ENCODE measurements around the gene ST3GAL5. TPM values are rescaled to one million over a fixed set of nuclear protein-coding genes. Genes with fewer than 3 reads are reported as not detected.

ST3GAL5 gene
- total and polyA plus RNA-seq, 2 of the 8 experiments (the other 6 are each of a cell fraction or from before 2014, with no cell fraction given), result 1.9 to 4.5 TPM

GRCh38 chr2:85807756-85808155, 81.0 kb downstream of the ST3GAL5 start:
- POLR2A ChIA-PET (ENCODE audit: partially characterized antibody), result no interaction called here
- no peak overlapping the region for H4K8ac ChIP-seq (ENCODE audit: extremely low read depth, insufficient read depth, low read length)
- 88% methylated on average over 3 of the region's 3 CpGs; no CpG with 5 or more reads in 1 of the 2 experiments for WGBS, 2 experiments (ENCODE audit: extremely low coverage in 1 of 2, insufficient coverage in 1 of 2, insufficient read length in 1 of 2, insufficient replicate concordance in 2 of 2, low coverage in 1 of 2, low lambda C conversion rate in 2 of 2, missing lambda C conversion rate in 1 of 2)

More at GRCh38 chr2:85807756-85808155, 81.0 kb downstream of the ST3GAL5 start:
- no peak overlapping the region for H3K9ac ChIP-seq (replicated peaks in 1 of 4; ENCODE audit: extremely low read depth in 1 of 4, low read depth in 3 of 4, low read length in 3 of 4)
- H2BK20ac ChIP-seq (ENCODE audit: low read length), result no peak overlapping the region
- no peak overlapping the region for H2BK120ac ChIP-seq (replicated peaks; ENCODE audit: low read depth, low read length)
- H2BK12ac ChIP-seq (ENCODE audit: low read depth, low read length), result no peak overlapping the region
- H4K91ac ChIP-seq (replicated peaks; ENCODE audit: insufficient read length, low read length), result no peak overlapping the region
- H3K9me3 ChIP-seq (ENCODE audit: insufficient read depth in 2 of 2, low read depth in 1 of 2, low read length in 1 of 2), result no peaks in the 10 kb centered on the region
- H3K79me2 ChIP-seq (ENCODE audit: control insufficient read depth in 1 of 2, insufficient read depth in 2 of 2, low read length in 2 of 2), result no peaks in the 10 kb centered on the region
- H2AFZ ChIP-seq (ENCODE audit: low read length), result no peak overlapping the region
- H4K20me1 ChIP-seq (replicated peaks in 1 of 2; ENCODE audit: control insufficient read depth in 1 of 2, insufficient read depth in 2 of 2, low read length in 2 of 2), result no peaks in the 10 kb centered on the region
- H2BK15ac ChIP-seq (ENCODE audit: low read length), result no peak overlapping the region
- H3K79me1 ChIP-seq (ENCODE audit: low read depth, low read length), result no peaks in the 10 kb centered on the region
- no peaks in the 10 kb centered on the region for H3K23me2 ChIP-seq (ENCODE audit: low read depth, low read length)
- no peaks in the 10 kb centered on the region for H3K4me1 ChIP-seq (replicated peaks in 1 of 4; ENCODE audit: control insufficient read depth in 3 of 4, insufficient read depth in 4 of 4, low read length in 3 of 4)
- no peak for FAIRE-seq
- H3K23ac ChIP-seq (ENCODE audit: insufficient read length), result no peak overlapping the region
- H3K27me3 ChIP-seq (replicated peaks in 1 of 4; ENCODE audit: control insufficient read depth in 3 of 4, extremely low read depth in 1 of 4, insufficient read depth in 3 of 4, low read length in 3 of 4), result no peaks in the 10 kb centered on the region
- H3K56ac ChIP-seq (replicated peaks; ENCODE audit: insufficient read length, low read depth, low read length), result no peak overlapping the region
- no peak overlapping the region for H3K18ac ChIP-seq (ENCODE audit: extremely low read depth, low read length)
- no peak overlapping the region for H3K27ac ChIP-seq (ENCODE audit: low read depth, low read length)
- no peak overlapping the region for H2BK5ac ChIP-seq (ENCODE audit: low read depth, low read length)
- no peak for TF ChIP-seq EZH2 (IDR thresholded peaks at IDR 0.05; ENCODE audit: low read depth, low read length, severe bottlenecking)
- no peak for TF ChIP-seq TAF7 (optimal IDR thresholded peaks at IDR 0.05; ENCODE audit: borderline replicate concordance, low read depth, low read length)
- TF ChIP-seq TCF12 (IDR thresholded peaks at IDR 0.05; ENCODE audit: low read depth, low read length), result no peak
- TF ChIP-seq EGR1 (IDR thresholded peaks at IDR 0.05; ENCODE audit: borderline replicate concordance, low read depth, low read length), result no peak
- TF ChIP-seq ASH2L (IDR thresholded peaks at IDR 0.05; ENCODE audit: low read length), result no peak
- no peak for DNase-seq (ENCODE audit: low read depth in 1 of 2, low spot score in 2 of 2)
- H2AK5ac ChIP-seq (ENCODE audit: low read depth, low read length), result no peak overlapping the region
- no peaks in the 10 kb centered on the region for H3K36me3 ChIP-seq (ENCODE audit: control insufficient read depth in 2 of 4, insufficient read depth in 4 of 4, low read length in 3 of 4)
- H3K4ac ChIP-seq (replicated peaks; ENCODE audit: insufficient read length, low read depth, low read length), result no peak overlapping the region
- no peak overlapping the region for H3K14ac ChIP-seq (ENCODE audit: insufficient read length)
- no peak overlapping the region for H3K4me3 ChIP-seq (ENCODE audit: extremely low read depth in 1 of 4, insufficient read depth in 2 of 4, low read depth in 3 of 4, low read length in 4 of 4)
- CTCF ChIA-PET (ENCODE audit: partially characterized antibody), result interaction anchor here (7.1 to 11.2 kb wide), 3 partner anchors 9 to 67 kb away, joined by 33 to 128 read pairs (median 86); partner anchors contain the start of gene ATOH8
- H3K4me2 ChIP-seq (ENCODE audit: insufficient read depth in 1 of 2, low read depth in 2 of 2, low read length in 2 of 2), result no peak overlapping the region
- H4K5ac ChIP-seq (ENCODE audit: insufficient read length, low read depth, low read length), result no peak overlapping the region

All from H1 (cell line).